ENCODE results near the gene SASH1. TPM values are rescaled to one million over a fixed set of nuclear protein-coding genes. Genes with fewer than 3 reads are reported as not detected.

Gene SASH1
- total and polyA plus RNA-seq, 2 of the 8 experiments (the other 6 are each of a cell fraction or from before 2014, with no cell fraction given) = 6.0 to 20.2 TPM

GRCh38 chr6:148495029-148495428 is 152.4 kb downstream of the SASH1 start:
- Histone ChIP-seq H2AFZ (ENCODE audit: low read length) (no peak overlapping the region), H3K27me3 (replicated peaks in 1 of 4; ENCODE audit: control insufficient read depth in 3 of 4, extremely low read depth in 1 of 4, insufficient read depth in 3 of 4, low read length in 3 of 4) (no peaks in the 10 kb centered on the region), H4K8ac (ENCODE audit: extremely low read depth, insufficient read depth, low read length) (no peak overlapping the region), H2BK5ac (ENCODE audit: low read depth, low read length) (no peak overlapping the region), H3K4ac (replicated peaks; ENCODE audit: insufficient read length, low read depth, low read length) (no peak overlapping the region), H2BK15ac (ENCODE audit: low read length) (no peak overlapping the region), H3K9me3 (ENCODE audit: insufficient read depth in 2 of 2, low read depth in 1 of 2, low read length in 1 of 2) (no peaks in the 10 kb centered on the region), H3K4me2 (ENCODE audit: insufficient read depth in 1 of 2, low read depth in 2 of 2, low read length in 2 of 2) (no peak overlapping the region), H3K18ac (ENCODE audit: extremely low read depth, low read length) (no peak overlapping the region), H4K20me1 (replicated peaks in 1 of 2; ENCODE audit: control insufficient read depth in 1 of 2, insufficient read depth in 2 of 2, low read length in 2 of 2) (no peaks in the 10 kb centered on the region), H4K5ac (ENCODE audit: insufficient read length, low read depth, low read length) (no peak overlapping the region), H3K4me3 (ENCODE audit: extremely low read depth in 1 of 4, insufficient read depth in 2 of 4, low read depth in 3 of 4, low read length in 4 of 4) (no peak overlapping the region), H2AK5ac (ENCODE audit: low read depth, low read length) (no peak overlapping the region), H3K23ac (ENCODE audit: insufficient read length) (no peak overlapping the region), H3K27ac (ENCODE audit: low read depth, low read length) (no peak overlapping the region), H3K23me2 (ENCODE audit: low read depth, low read length) (no peaks in the 10 kb centered on the region), H3K36me3 (ENCODE audit: control insufficient read depth in 2 of 4, insufficient read depth in 4 of 4, low read length in 3 of 4) (no peaks in the 10 kb centered on the region; a peak in 1 of 8 replicates), H2BK20ac (ENCODE audit: low read length) (no peak overlapping the region), H3K4me1 (replicated peaks in 1 of 4; ENCODE audit: control insufficient read depth in 3 of 4, insufficient read depth in 4 of 4, low read length in 3 of 4) (no peaks in the 10 kb centered on the region), H4K91ac (replicated peaks; ENCODE audit: insufficient read length, low read length) (no peak overlapping the region), H3K56ac (replicated peaks; ENCODE audit: insufficient read length, low read depth, low read length) (no peak overlapping the region), H2BK12ac (ENCODE audit: low read depth, low read length) (no peak overlapping the region), H3K14ac (ENCODE audit: insufficient read length) (no peak overlapping the region), H3K79me1 (ENCODE audit: low read depth, low read length) (no peaks in the 10 kb centered on the region), H2BK120ac (replicated peaks; ENCODE audit: low read depth, low read length) (no peak overlapping the region), H3K9ac (replicated peaks in 1 of 4; ENCODE audit: extremely low read depth in 1 of 4, low read depth in 3 of 4, low read length in 3 of 4) (no peak overlapping the region), H3K79me2 (ENCODE audit: control insufficient read depth in 1 of 2, insufficient read depth in 2 of 2, low read length in 2 of 2) (no peaks in the 10 kb centered on the region)
- CTCF ChIA-PET (ENCODE audit: partially characterized antibody) = interaction anchor here (0.7 to 1.3 kb wide), 3 partner anchors 29 to 95 kb away, joined by 3 to 4 read pairs (median 3); no protein-coding TSS in a partner anchor
- TF ChIP-seq HDAC2 (IDR thresholded peaks at IDR 0.05; ENCODE audit: borderline replicate concordance in 1 of 2, low read depth in 2 of 2, low read length in 2 of 2) = no peak
- TF ChIP-seq KDM4A (IDR thresholded peaks at IDR 0.05; ENCODE audit: low read depth, low read length, severe bottlenecking) = no peak
- no peak for TF ChIP-seq HDAC6 (IDR thresholded peaks at IDR 0.05; ENCODE audit: low read depth, low read length)
- TF ChIP-seq ZNF274 (IDR thresholded peaks at IDR 0.05; ENCODE audit: borderline replicate concordance, extremely low read depth, low read length) = no peak
- no peak for TF ChIP-seq POLR2A (IDR thresholded peaks at IDR 0.05; ENCODE audit: control extremely low read depth in 1 of 2, low read depth in 2 of 2, low read length in 2 of 2)
- no peak for TF ChIP-seq SUZ12 (IDR thresholded peaks at IDR 0.05; ENCODE audit: low read length)
- no peak for TF ChIP-seq TEAD4 (IDR thresholded peaks at IDR 0.05; ENCODE audit: low read depth, low read length)
- TF ChIP-seq KDM5A (IDR thresholded peaks at IDR 0.05; ENCODE audit: low read length) = no peak
- TF ChIP-seq BRCA1 (IDR thresholded peaks at IDR 0.05; ENCODE audit: low read depth, low read length) = no peak
- no peak for TF ChIP-seq RFX5 (IDR thresholded peaks at IDR 0.05; ENCODE audit: borderline replicate concordance, low read depth, low read length)
- no peak for TF ChIP-seq MAX (IDR thresholded peaks at IDR 0.05)
- no peak for TF ChIP-seq TBP (IDR thresholded peaks at IDR 0.05; ENCODE audit: low read depth, low read length)
- TF ChIP-seq SIRT6 (IDR thresholded peaks at IDR 0.05; ENCODE audit: low read length) = no peak
- no peak for DNase-seq (ENCODE audit: low read depth in 1 of 2, low spot score in 2 of 2)
- whole genome bisulfite sequencing, 2 experiments (ENCODE audit: extremely low coverage in 1 of 2, insufficient coverage in 1 of 2, insufficient read length in 1 of 2, insufficient replicate concordance in 2 of 2, low coverage in 1 of 2, low lambda C conversion rate in 2 of 2, missing lambda C conversion rate in 1 of 2) = 87% methylated on average over 6 of the region's 6 CpGs; no CpG with 5 or more reads in 1 of the 2 experiments
- POLR2A ChIA-PET (ENCODE audit: partially characterized antibody) = interaction anchor here (1.4 kb wide), 1 partner anchor 15 kb away, joined by 3 read pairs; no protein-coding TSS in a partner anchor
- no peak for FAIRE-seq

All from H1 (cell line).